Activated CD4-positive, alpha-beta memory T cell treated with anti-CD3 and anti-CD28 coated beads for 36 hours (primary cell): ENCODE results near the gene CDC42SE1. TPM values are rescaled to one million over a fixed set of nuclear protein-coding genes. Genes with fewer than 3 reads are reported as not detected.
A peak's percentile ranks its signal among the peaks of the same experiment; 100 is the strongest.

Experiments
- CTCF ChIA-PET: fragments of 350-600 bp; sonication (Branson Sonifier 250); formaldehyde crosslinking; loops from one replicate; lab custom pipeline; 2021; ENCODE audit warnings: antibody characterized with exemption, inconsistent platforms; lab: Charles Lee
- POLR2A ChIA-PET: fragments of 350-600 bp; sonication (Branson Sonifier 250); formaldehyde crosslinking; loops from one replicate; lab custom pipeline; 2021; ENCODE audit warnings: antibody characterized with exemption; lab: Charles Lee
- DNase-seq: peaks from one replicate; pipeline ENCODE4 v3.0.0-alpha.2; 2020
- H3K27ac Mint-ChIP-seq: one replicate; pipeline ENCODE4 v1.8.0; 2021; ENCODE audit warnings: mixed read lengths
- H3K27me3 Mint-ChIP-seq: one replicate; pipeline ENCODE4 v1.8.0; 2021; ENCODE audit warnings: mixed read lengths
- H3K36me3 Mint-ChIP-seq: one replicate; pipeline ENCODE4 v1.8.0; 2021; ENCODE audit warnings: mixed read lengths
- H3K4me1 Mint-ChIP-seq: one replicate; pipeline ENCODE4 v1.8.0; 2021; ENCODE audit warnings: low read depth, mixed read lengths
- H3K4me3 Mint-ChIP-seq: one replicate; pipeline ENCODE4 v1.8.0; 2021; ENCODE audit warnings: mild to moderate bottlenecking, mixed read lengths
- H3K9me3 Mint-ChIP-seq: one replicate; pipeline ENCODE4 v1.8.0; 2021; ENCODE audit warnings: mixed read lengths
- intact Hi-C: fragments of 100-400 bp; cut with micrococcal nuclease; formaldehyde crosslinking; loops from one replicate; pipeline ENCODE4 v1.15.1; 2023
- total RNA-seq, 2 experiments: library from RNA; stranded (reverse); gene quantifications; one replicate each; pipeline ENCODE4 v1.2.3, GENCODE V29; 2021

The CDC42SE1 gene
- total RNA-seq, 2 experiments from 2014 or later: 135 to 136 TPM

DNA sequence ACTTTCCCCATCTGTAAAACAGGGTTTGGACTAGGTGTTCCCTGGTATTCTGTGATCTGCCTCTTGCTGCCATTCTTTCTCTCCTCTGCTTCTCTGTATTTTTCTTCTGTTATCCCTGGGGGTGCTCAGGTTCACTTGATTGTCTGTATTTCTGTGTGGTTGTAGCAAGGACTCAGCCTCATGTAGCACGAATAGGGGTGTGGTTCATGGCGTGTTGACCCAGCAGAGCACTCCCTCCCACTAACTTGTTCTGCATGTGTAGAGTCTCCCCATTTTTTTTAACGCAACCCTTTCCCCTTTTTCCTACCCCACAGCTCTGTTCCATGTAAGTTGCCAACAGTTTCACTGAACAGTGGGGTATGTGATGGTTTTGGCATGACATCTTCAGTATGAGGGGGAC is 24.3 kb downstream of the CDC42SE1 start:
- H3K27me3 Mint-ChIP-seq: no peaks in the 10 kb centered on the region
- ChIA-PET CTCF (interaction anchor here (1.2 kb wide), 1 partner anchor 11 kb away, joined by 6 read pairs; no protein-coding TSS in a partner anchor), POLR2A (interaction anchor here (1.1 kb wide), 1 partner anchor 8 kb away, joined by 3 read pairs; no protein-coding TSS in a partner anchor)
- no peak for DNase-seq
- H3K4me3 Mint-ChIP-seq: no peak overlapping the region
- no peaks in the 10 kb centered on the region for H3K4me1 Mint-ChIP-seq
- H3K27ac Mint-ChIP-seq: no peak overlapping the region
- peaks cover 14% of the 10 kb centered on the region for H3K36me3 Mint-ChIP-seq
- intact Hi-C loops: no loop called here
- H3K9me3 Mint-ChIP-seq: no peaks in the 10 kb centered on the region

DNA sequence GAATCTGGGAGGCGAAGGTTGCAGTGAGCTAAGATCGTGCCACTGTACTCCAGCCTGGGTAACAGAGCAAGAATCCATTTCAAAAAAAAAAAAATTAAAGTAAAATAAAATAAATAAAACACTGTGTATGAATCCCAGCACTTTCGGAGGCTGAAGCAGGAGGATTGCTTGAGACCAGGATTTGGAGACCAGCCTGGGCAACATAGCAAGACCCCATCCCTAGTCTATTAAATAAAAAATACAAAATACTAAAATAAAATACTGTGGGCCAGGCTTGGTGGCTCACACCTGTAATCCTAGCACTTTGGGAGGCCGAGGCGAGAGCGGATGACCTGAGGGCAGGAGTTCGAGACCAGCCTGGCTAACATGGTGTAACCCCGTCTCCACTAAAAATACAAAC is 27.3 kb downstream of the CDC42SE1 start:
- CTCF ChIA-PET: interaction anchor here (1.0 to 1.2 kb wide), 2 partner anchors 10 to 125 kb away, joined by 3 to 4 read pairs; partner anchors contain the start of gene TNFAIP8L2
- POLR2A ChIA-PET: no interaction called here
- H3K27ac Mint-ChIP-seq: no peak overlapping the region
- no peaks in the 10 kb centered on the region for H3K9me3 Mint-ChIP-seq
- no peak overlapping the region for H3K4me3 Mint-ChIP-seq
- intact Hi-C loops: no loop called here
- H3K36me3 Mint-ChIP-seq: peaks cover 23% of the 10 kb centered on the region
- H3K27me3 Mint-ChIP-seq: no peaks in the 10 kb centered on the region
- H3K4me1 Mint-ChIP-seq: no peaks in the 10 kb centered on the region
- DNase-seq: no peak

GRCh38 chr1:151026460-151026859 is 33.0 kb downstream of the CDC42SE1 start:
- Mint-ChIP-seq H3K4me1 (peaks cover 5% of the 10 kb centered on the region), H3K36me3 (peaks cover 13% of the 10 kb centered on the region), H3K4me3 (no peak overlapping the region), H3K9me3 (no peaks in the 10 kb centered on the region), H3K27me3 (no peaks in the 10 kb centered on the region), H3K27ac (no peak overlapping the region)
- ChIA-PET POLR2A (no interaction called here), CTCF (interaction anchor here (1.0 to 3.3 kb wide), 3 partner anchors 11 to 130 kb away, joined by 4 to 46 read pairs (median 14); partner anchors contain the start of genes BNIPL, GABPB2 and TNFAIP8L2)
- intact Hi-C loops: no loop called here
- no peak for DNase-seq

GRCh38 chr1:151024540-151025146 is 34.8 kb downstream of the CDC42SE1 start:
- H3K27ac Mint-ChIP-seq: peak overlapping the region; percentile 42
- peaks cover 10% of the 10 kb centered on the region for H3K36me3 Mint-ChIP-seq
- no peaks in the 10 kb centered on the region for H3K27me3 Mint-ChIP-seq
- CTCF ChIA-PET: interaction anchor here (0.6 to 3.3 kb wide), 41 partner anchors 10 to 640 kb away, joined by 3 to 46 read pairs (median 4); partner anchors contain the start of genes BNIPL, C1orf56, GABPB2 and MLLT11
- peaks cover 5% of the 10 kb centered on the region for H3K4me1 Mint-ChIP-seq
- H3K4me3 Mint-ChIP-seq: no peak overlapping the region
- peak; percentile 88 for DNase-seq
- no peaks in the 10 kb centered on the region for H3K9me3 Mint-ChIP-seq
- POLR2A ChIA-PET: interaction anchor here (1.6 kb wide), 1 partner anchor 22 kb away, joined by 4 read pairs; no protein-coding TSS in a partner anchor
- intact Hi-C loops: loop anchor here (1.0 to 5.0 kb wide), 2 partner anchors 33 to 132 kb away; partner anchors contain the start of genes CDC42SE1 and TNFAIP8L2

- Mint-ChIP-seq H3K4me3 (no peak overlapping the region), H3K27me3 (no peaks in the 10 kb centered on the region), H3K9me3 (no peaks in the 10 kb centered on the region), H3K36me3 (peaks cover 7% of the 10 kb centered on the region), H3K27ac (no peak overlapping the region), H3K4me1 (peaks cover 32% of the 10 kb centered on the region)
- ChIA-PET CTCF (interaction anchor here (2.3 kb wide), 1 partner anchor 11 kb away, joined by 7 read pairs; no protein-coding TSS in a partner anchor), POLR2A (no interaction called here)
- DNase-seq: no peak
- intact Hi-C loops: no loop called here
Measured at GRCh38 chr1:151013518-151013917, 45.9 kb downstream of the CDC42SE1 start.

- POLR2A ChIA-PET: no interaction called here
Measured at GRCh38 chr1:151012684-151013471, 46.5 kb downstream of the CDC42SE1 start.

DNA sequence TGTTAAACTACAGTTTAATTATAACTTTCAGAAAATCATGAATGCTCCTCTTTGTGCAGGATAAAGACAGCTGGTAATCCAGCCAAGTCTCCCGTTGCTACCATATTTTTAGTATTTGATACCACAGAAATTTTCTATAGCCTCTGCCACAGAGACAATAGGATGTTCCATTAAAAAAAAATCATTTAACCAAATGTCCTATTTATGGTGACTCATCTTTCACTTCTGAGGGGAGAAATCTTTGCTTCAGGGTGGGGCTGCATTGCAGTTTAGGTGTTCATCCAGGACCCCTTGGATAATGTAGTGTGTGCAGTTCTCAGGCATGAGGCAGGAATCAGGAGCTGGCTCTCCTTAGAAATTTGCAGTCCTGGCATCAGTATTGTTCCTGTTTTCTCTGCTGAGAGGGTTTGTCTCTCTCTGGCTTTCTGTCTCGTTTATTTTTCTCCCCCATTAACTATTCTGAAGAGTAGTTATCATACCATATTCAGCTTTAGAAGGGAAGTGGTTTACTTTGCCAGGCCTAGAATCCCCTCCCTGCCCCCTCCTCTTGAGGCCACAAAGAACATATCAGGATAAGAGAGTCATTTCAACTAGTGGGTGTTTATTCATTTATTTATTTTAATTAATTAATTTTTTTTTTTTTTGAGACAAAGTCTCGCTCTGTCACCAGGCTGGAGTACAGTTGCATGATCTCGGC is 48.1 kb downstream of the CDC42SE1 start:
- POLR2A ChIA-PET: interaction anchor here (0.8 kb wide), 1 partner anchor 145 kb away, joined by 3 read pairs; the partner anchor contains the start of gene TNFAIP8L2
- CTCF ChIA-PET: interaction anchor here (0.8 to 1.0 kb wide), 4 partner anchors 9 to 17 kb away, joined by 3 to 4 read pairs (median 3); no protein-coding TSS in a partner anchor
- no peak overlapping the region for H3K4me3 Mint-ChIP-seq
- no peak overlapping the region for H3K27ac Mint-ChIP-seq
- no peaks in the 10 kb centered on the region for H3K27me3 Mint-ChIP-seq
- H3K4me1 Mint-ChIP-seq: peaks cover 47% of the 10 kb centered on the region
- no peaks in the 10 kb centered on the region for H3K9me3 Mint-ChIP-seq
- no peak for DNase-seq
- intact Hi-C loops: no loop called here
- peaks cover 6% of the 10 kb centered on the region for H3K36me3 Mint-ChIP-seq

More at GRCh38 chr1:151012684-151013471, 46.5 kb downstream of the CDC42SE1 start:
- Mint-ChIP-seq H3K4me3 (no peak overlapping the region), H3K27me3 (no peaks in the 10 kb centered on the region), H3K4me1 (peaks cover 32% of the 10 kb centered on the region), H3K27ac (no peak overlapping the region), H3K9me3 (no peaks in the 10 kb centered on the region), H3K36me3 (peaks cover 9% of the 10 kb centered on the region)
- no peak for DNase-seq
- CTCF ChIA-PET: interaction anchor here (1.0 to 2.3 kb wide), 2 partner anchors 11 to 15 kb away, joined by 3 to 7 read pairs; no protein-coding TSS in a partner anchor
- intact Hi-C loops: no loop called here

- H3K9me3 Mint-ChIP-seq: no peaks in the 10 kb centered on the region
- no peak overlapping the region for H3K4me3 Mint-ChIP-seq
- ChIA-PET POLR2A (no interaction called here), CTCF (interaction anchor here (1.1 kb wide), 1 partner anchor 49 kb away, joined by 3 read pairs; the partner anchor contains the start of gene CDC42SE1)
- intact Hi-C loops: no loop called here
- DNase-seq: no peak
- H3K4me1 Mint-ChIP-seq: peaks cover 55% of the 10 kb centered on the region
- no peaks in the 10 kb centered on the region for H3K27me3 Mint-ChIP-seq
- H3K27ac Mint-ChIP-seq: no peak overlapping the region
- peaks cover 6% of the 10 kb centered on the region for H3K36me3 Mint-ChIP-seq
Measured at GRCh38 chr1:151010346-151010726, 49.1 kb downstream of the CDC42SE1 start.

- H3K4me1 Mint-ChIP-seq: peaks cover 58% of the 10 kb centered on the region
- H3K9me3 Mint-ChIP-seq: no peaks in the 10 kb centered on the region
- peaks cover 6% of the 10 kb centered on the region for H3K36me3 Mint-ChIP-seq
- peak overlapping the region; percentile 97 for H3K27ac Mint-ChIP-seq
- H3K27me3 Mint-ChIP-seq: no peaks in the 10 kb centered on the region
- intact Hi-C loops: loop anchor here (2.0 to 5.0 kb wide), 6 partner anchors 39 to 643 kb away; partner anchors contain the start of genes ARNT, ENSA and TNFAIP8L2
- ChIA-PET POLR2A (no interaction called here), CTCF (interaction anchor here (1.1 to 1.2 kb wide), 2 partner anchors 15 to 49 kb away, joined by 3 to 6 read pairs; partner anchors contain the start of gene CDC42SE1)
- no peak for DNase-seq
- H3K4me3 Mint-ChIP-seq: peak overlapping the region; percentile 99
Measured at GRCh38 chr1:151009674-151010345, 49.6 kb downstream of the CDC42SE1 start.

DNA sequence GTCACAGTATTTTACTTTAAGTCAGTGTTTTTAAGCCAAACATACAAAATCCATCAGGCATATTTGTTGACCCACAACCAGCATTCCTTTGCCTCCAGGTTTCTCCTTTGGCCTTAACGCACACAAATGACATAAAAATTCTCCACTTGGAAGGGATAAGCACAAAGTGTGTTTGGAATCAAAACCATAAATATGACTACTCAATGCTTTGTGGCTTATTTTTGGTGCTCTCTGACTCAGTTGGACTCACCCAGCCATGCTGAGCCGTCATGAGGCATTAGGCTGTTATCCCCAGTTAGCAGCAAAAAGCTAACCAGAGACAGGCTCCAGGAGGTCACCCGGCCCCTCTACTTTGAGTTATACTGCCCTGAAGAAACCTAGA is 50.2 kb downstream of the CDC42SE1 start:
- DNase-seq: peak; percentile 47
- Mint-ChIP-seq H3K4me3 (peak overlapping the region; percentile 99), H3K9me3 (no peaks in the 10 kb centered on the region), H3K4me1 (peaks cover 61% of the 10 kb centered on the region), H3K27me3 (no peaks in the 10 kb centered on the region), H3K36me3 (peaks cover 6% of the 10 kb centered on the region), H3K27ac (peak overlapping the region; percentile 97)
- POLR2A ChIA-PET: interaction anchor here (1.4 kb wide), 1 partner anchor 39 kb away, joined by 3 read pairs; the partner anchor contains the start of gene C1orf56
- intact Hi-C loops: loop anchor here (2.0 to 5.0 kb wide), 6 partner anchors 40 to 642 kb away; partner anchors contain the start of genes ARNT, ENSA and TNFAIP8L2
- CTCF ChIA-PET: interaction anchor here (1.2 kb wide), 1 partner anchor 15 kb away, joined by 6 read pairs; no protein-coding TSS in a partner anchor
